Measurements from ENCODE around the gene SLCO1C1. TPM values are rescaled to one million over a fixed set of nuclear protein-coding genes. Genes with fewer than 3 reads are reported as not detected.
"Not testable (repeated sequence)": the region's sequence is repeated elsewhere in the genome, so short reads cannot be mapped to it uniquely, and the experiment has no call there.

The SLCO1C1 gene
- total and polyA plus RNA-seq, 5 donors = 0.47 to 3.4 (median 1.4) TPM

- ATAC-seq = no peak
- 58% methylated on average over 1 of the region's 1 CpG for WGBS
- no peak overlapping the region for H3K4me3 ChIP-seq (ENCODE audit: low read length)
- DNase-seq = no peak
- intact Hi-C loops (cut with DNase I) = no loop called here
- H3K4me1 ChIP-seq (ENCODE audit: control insufficient read depth, insufficient read depth, low read length) = no peaks in the 10 kb centered on the region
- no peaks in the 10 kb centered on the region for H3K27me3 ChIP-seq (ENCODE audit: control insufficient read depth, insufficient read depth)
- H3K27ac ChIP-seq (ENCODE audit: low read length) = no peak overlapping the region
- no peaks in the 10 kb centered on the region for H3K9me3 ChIP-seq (ENCODE audit: control insufficient read depth, low read length)
Observed at GRCh38 chr12:20716985-20717384, 21.9 kb downstream of the SLCO1C1 start.

- intact Hi-C loops (cut with DNase I) = no loop called here
- H3K4me1 ChIP-seq (ENCODE audit: control insufficient read depth, insufficient read depth, low read length) = no peaks in the 10 kb centered on the region
Observed at GRCh38 chr12:20718294-20718693, 23.2 kb downstream of the SLCO1C1 start.

GRCh38 chr12:20722142-20722541 lies 27.0 kb downstream of the SLCO1C1 start:
- H3K4me3 ChIP-seq (ENCODE audit: low read length) = no peak overlapping the region
- H3K4me1 ChIP-seq (ENCODE audit: control insufficient read depth, insufficient read depth, low read length) = no peaks in the 10 kb centered on the region
- no peaks in the 10 kb centered on the region for H3K9me3 ChIP-seq (ENCODE audit: control insufficient read depth, low read length)
- intact Hi-C loops (cut with DNase I) = no loop called here
- DNase-seq = no peak
- no peak overlapping the region for H3K27ac ChIP-seq (ENCODE audit: low read length)
- no peak for ATAC-seq
- WGBS = 58% methylated on average over 1 of the region's 1 CpG
- H3K27me3 ChIP-seq (ENCODE audit: control insufficient read depth, insufficient read depth) = no peaks in the 10 kb centered on the region

More at GRCh38 chr12:20718294-20718693, 23.2 kb downstream of the SLCO1C1 start:
- WGBS = 86% methylated on average over 4 of the region's 4 CpGs
- no peak overlapping the region for H3K4me3 ChIP-seq (ENCODE audit: low read length)
- DNase-seq (no peak), ATAC-seq (no peak)
- H3K27me3 ChIP-seq (ENCODE audit: control insufficient read depth, insufficient read depth) = no peaks in the 10 kb centered on the region
- H3K27ac ChIP-seq (ENCODE audit: low read length) = no peak overlapping the region
- H3K9me3 ChIP-seq (ENCODE audit: control insufficient read depth, low read length) = no peaks in the 10 kb centered on the region

GRCh38 chr12:20731274-20731673 lies 36.1 kb downstream of the SLCO1C1 start:
- WGBS = 55% methylated on average over 1 of the region's 1 CpG

GRCh38 chr12:20740972-20741371 lies 45.8 kb downstream of the SLCO1C1 start:
- ATAC-seq = no peak
- H3K27ac ChIP-seq (ENCODE audit: low read length) = no peak overlapping the region
- no peaks in the 10 kb centered on the region for H3K9me3 ChIP-seq (ENCODE audit: control insufficient read depth, low read length)
- no peak overlapping the region for H3K4me3 ChIP-seq (ENCODE audit: low read length)
- intact Hi-C loops (cut with DNase I) = no loop called here
- DNase-seq = no peak
- H3K4me1 ChIP-seq (ENCODE audit: control insufficient read depth, insufficient read depth, low read length) = no peaks in the 10 kb centered on the region
- no peaks in the 10 kb centered on the region for H3K27me3 ChIP-seq (ENCODE audit: control insufficient read depth, insufficient read depth)
- WGBS = 85% methylated on average over 1 of the region's 1 CpG

More at GRCh38 chr12:20731274-20731673, 36.1 kb downstream of the SLCO1C1 start:
- intact Hi-C loops (cut with DNase I) = no loop called here
- Histone ChIP-seq H3K4me3 (ENCODE audit: low read length) (no peak overlapping the region), H3K4me1 (ENCODE audit: control insufficient read depth, insufficient read depth, low read length) (no peaks in the 10 kb centered on the region), H3K27me3 (ENCODE audit: control insufficient read depth, insufficient read depth) (no peaks in the 10 kb centered on the region), H3K27ac (ENCODE audit: low read length) (no peak overlapping the region), H3K9me3 (ENCODE audit: control insufficient read depth, low read length) (no peaks in the 10 kb centered on the region)
- no peak for DNase-seq
- ATAC-seq = no peak

- H3K27me3 ChIP-seq (ENCODE audit: control insufficient read depth, insufficient read depth) = no peaks in the 10 kb centered on the region
- intact Hi-C loops (cut with DNase I) = no loop called here
- 96% methylated on average over 1 of the region's 1 CpG for WGBS
- H3K27ac ChIP-seq (ENCODE audit: low read length) = no peak overlapping the region
- DNase-seq (no peak), ATAC-seq (no peak)
- no peaks in the 10 kb centered on the region for H3K4me1 ChIP-seq (ENCODE audit: control insufficient read depth, insufficient read depth, low read length)
- no peak overlapping the region for H3K4me3 ChIP-seq (ENCODE audit: low read length)
- H3K9me3 ChIP-seq (ENCODE audit: control insufficient read depth, low read length) = no peaks in the 10 kb centered on the region
Observed at GRCh38 chr12:20748198-20748597, 53.1 kb downstream of the SLCO1C1 start.

GRCh38 chr12:20751046-20751445 lies 55.9 kb downstream of the SLCO1C1 start:
- DNase-seq = no peak
- ATAC-seq = no peak
- 64% methylated on average over 4 of the region's 4 CpGs for WGBS
- H3K27ac ChIP-seq (ENCODE audit: low read length) = no peak overlapping the region
- H3K27me3 ChIP-seq (ENCODE audit: control insufficient read depth, insufficient read depth) = no peaks in the 10 kb centered on the region
- H3K4me3 ChIP-seq (ENCODE audit: low read length) = no peak overlapping the region
- intact Hi-C loops (cut with DNase I) = no loop called here
- H3K9me3 ChIP-seq (ENCODE audit: control insufficient read depth, low read length) = no peaks in the 10 kb centered on the region
- no peaks in the 10 kb centered on the region for H3K4me1 ChIP-seq (ENCODE audit: control insufficient read depth, insufficient read depth, low read length)

- H3K27ac ChIP-seq (ENCODE audit: low read length) = no peak overlapping the region
- H3K4me3 ChIP-seq (ENCODE audit: low read length) = no peak overlapping the region
- no peaks in the 10 kb centered on the region for H3K9me3 ChIP-seq (ENCODE audit: control insufficient read depth, low read length)
- 84% methylated on average over 20 of the region's 20 CpGs for WGBS
- no peaks in the 10 kb centered on the region for H3K27me3 ChIP-seq (ENCODE audit: control insufficient read depth, insufficient read depth)
- ATAC-seq (no peak), DNase-seq (no peak)
- intact Hi-C loops (cut with DNase I) = no loop called here
- H3K4me1 ChIP-seq (ENCODE audit: control insufficient read depth, insufficient read depth, low read length) = no peaks in the 10 kb centered on the region
Observed at GRCh38 chr12:20777420-20777819, 82.3 kb downstream of the SLCO1C1 start.

- H3K4me3 ChIP-seq (ENCODE audit: low read length) = no peak overlapping the region
- no peak for ATAC-seq
- no peaks in the 10 kb centered on the region for H3K27me3 ChIP-seq (ENCODE audit: control insufficient read depth, insufficient read depth)
- H3K27ac ChIP-seq (ENCODE audit: low read length) = no peak overlapping the region
- 84% methylated on average over 2 of the region's 2 CpGs for WGBS
- no peaks in the 10 kb centered on the region for H3K4me1 ChIP-seq (ENCODE audit: control insufficient read depth, insufficient read depth, low read length)
- no peaks in the 10 kb centered on the region for H3K9me3 ChIP-seq (ENCODE audit: control insufficient read depth, low read length)
- intact Hi-C loops (cut with DNase I) = no loop called here
- no peak for DNase-seq
Observed at GRCh38 chr12:20778969-20779368, 83.8 kb downstream of the SLCO1C1 start.

- H3K4me1 ChIP-seq (ENCODE audit: control insufficient read depth, insufficient read depth, low read length); H3K27me3 ChIP-seq (ENCODE audit: control insufficient read depth, insufficient read depth); H3K9me3 ChIP-seq (ENCODE audit: control insufficient read depth, low read length); DNase-seq; ATAC-seq; intact Hi-C loops (cut with DNase I); H3K27ac ChIP-seq (ENCODE audit: low read length); H3K4me3 ChIP-seq (ENCODE audit: low read length): not testable (repeated sequence)
- WGBS = 64% methylated on average over 3 of the region's 3 CpGs
Observed at GRCh38 chr12:20779971-20780370, 84.8 kb downstream of the SLCO1C1 start.

GRCh38 chr12:20783796-20784357 lies 88.7 kb downstream of the SLCO1C1 start:
- ATAC-seq; H3K4me3 ChIP-seq (ENCODE audit: low read length); H3K27me3 ChIP-seq (ENCODE audit: control insufficient read depth, insufficient read depth); H3K4me1 ChIP-seq (ENCODE audit: control insufficient read depth, insufficient read depth, low read length); DNase-seq; H3K9me3 ChIP-seq (ENCODE audit: control insufficient read depth, low read length); H3K27ac ChIP-seq (ENCODE audit: low read length); intact Hi-C loops (cut with DNase I): not testable (repeated sequence)
- WGBS = 92% methylated on average over 13 of the region's 13 CpGs

GRCh38 chr12:20792971-20793370 lies 97.8 kb downstream of the SLCO1C1 start:
- no peak overlapping the region for H3K27ac ChIP-seq (ENCODE audit: low read length)
- no peaks in the 10 kb centered on the region for H3K9me3 ChIP-seq (ENCODE audit: control insufficient read depth, low read length)
- WGBS = 88% methylated on average over 1 of the region's 1 CpG
- no peaks in the 10 kb centered on the region for H3K4me1 ChIP-seq (ENCODE audit: control insufficient read depth, insufficient read depth, low read length)
- no peak for ATAC-seq
- intact Hi-C loops (cut with DNase I) = loop anchor here in 1 of 4 donors (10.0 kb wide), 1 partner anchor 1048 kb away; no protein-coding TSS in a partner anchor
- no peak overlapping the region for H3K4me3 ChIP-seq (ENCODE audit: low read length)
- no peaks in the 10 kb centered on the region for H3K27me3 ChIP-seq (ENCODE audit: control insufficient read depth, insufficient read depth)
- no peak for DNase-seq
